Left lobe of liver (tissue), 2 donors: Measurements from ENCODE around the gene PIP4P1. TPM values are rescaled to one million over a fixed set of nuclear protein-coding genes. Genes with fewer than 3 reads are reported as not detected.
A peak's percentile ranks its signal among the peaks of the same experiment; 100 is the strongest.
"Not testable (repeated sequence)": the region's sequence is repeated elsewhere in the genome, so short reads cannot be mapped to it uniquely, and the experiment has no call there.

Experiments used
- ATAC-seq: fragments of 200-7000 bp; cut with Tn5 transposase; one replicate; pipeline ENCODE4 v1.9.1; 2020; ENCODE audit warnings: mild to moderate bottlenecking, moderate library complexity
- DNase-seq: peaks from one replicate; pipeline ENCODE4 v3.0.0-alpha.2; 2020; ENCODE audit warnings: low spot score
- total RNA-seq: library from RNA; stranded (reverse); gene quantifications from one replicate; pipeline ENCODE4 v1.2.1, GENCODE V29; 2021
- donor health status: DM: no; HTN: no; CAD: no; lungs with moderate emphysema.
- donor health status: DM: no; HTN: yes; CAD: no.

PIP4P1 gene
- total RNA-seq, 1 donor from 2014 or later: 11.7 TPM

GRCh38 chr14:20477211-20477876 is 16.1 kb upstream of the PIP4P1 start:
- peak; percentile 64 for DNase-seq
- peak; percentile 61 for ATAC-seq

GRCh38 chr14:20476776-20477175 is 15.5 kb upstream of the PIP4P1 start:
- DNase-seq: no peak

GRCh38 chr14:20472536-20473169 is 11.4 kb upstream of the PIP4P1 start:
- peak; percentile 60 for DNase-seq
- ATAC-seq: peak; percentile 50

More at GRCh38 chr14:20476776-20477175, 15.5 kb upstream of the PIP4P1 start:
- no peak for ATAC-seq

- ATAC-seq (no peak), DNase-seq (no peak)
Measured at GRCh38 chr14:20470603-20470901, 9.3 kb upstream of the PIP4P1 start.

GRCh38 chr14:20469890-20470602 is 8.8 kb upstream of the PIP4P1 start:
- ATAC-seq (peak; percentile 44), DNase-seq (peak; percentile 70)

- ATAC-seq (peak; percentile 88), DNase-seq (peak; percentile 94)
Measured at GRCh38 chr14:20469242-20469889, 8.1 kb upstream of the PIP4P1 start, which contains the start of gene PNP. TSS of gene PNP (plus strand) at chr14:20469406. CDS start at chr14:20469525, 119 bp downstream.

- ATAC-seq (no peak), DNase-seq (no peak)
Measured at GRCh38 chr14:20468764-20469241, 7.6 kb upstream of the PIP4P1 start.

- DNase-seq (no peak), ATAC-seq (peak; percentile 15)
Measured at GRCh38 chr14:20460458-20461224, 593 bp downstream of the PIP4P1 start.

- ATAC-seq (no peak), DNase-seq (no peak)
Measured at GRCh38 chr14:20458031-20458789, 3.0 kb downstream of the PIP4P1 start.

GRCh38 chr14:20456971-20457370 is 4.3 kb downstream of the PIP4P1 start:
- DNase-seq: no peak
- ATAC-seq: no peak

GRCh38 chr14:20455355-20456300 is 5.6 kb downstream of the PIP4P1 start:
- no peak for DNase-seq
- ATAC-seq: peak; percentile 69

GRCh38 chr14:20454516-20455354 is 6.5 kb downstream of the PIP4P1 start, which contains the start of the genes APEX1 and OSGEP:
TSS of gene APEX1 (plus strand) at chr14:20455226. CDS start at chr14:20455646, 420 bp downstream.
TSS of gene OSGEP (minus strand) at chr14:20454812. CDS start at chr14:20454683, 129 bp downstream.
- peak; percentile 99 for DNase-seq
- peak; percentile 93 for ATAC-seq

- ATAC-seq: not testable (repeated sequence)
Measured at GRCh38 chr14:20452831-20453230, 8.4 kb downstream of the PIP4P1 start.

GRCh38 chr14:20446889-20447288 is 14.3 kb downstream of the PIP4P1 start:
- DNase-seq (no peak), ATAC-seq (no peak)

More at GRCh38 chr14:20452831-20453230, 8.4 kb downstream of the PIP4P1 start:
- not testable (repeated sequence) for DNase-seq

- ATAC-seq, DNase-seq: not testable (repeated sequence)
Measured at GRCh38 chr14:20443650-20444049, 17.6 kb downstream of the PIP4P1 start.

- no peak for ATAC-seq
- DNase-seq: no peak
Measured at GRCh38 chr14:20441461-20441860, 19.8 kb downstream of the PIP4P1 start.

- no peak for ATAC-seq
- DNase-seq: no peak
Measured at GRCh38 chr14:20440882-20441281, 20.4 kb downstream of the PIP4P1 start.
